ENCODE measurements around the gene PIM1.
"Not testable (repeated sequence)": the region's sequence is repeated elsewhere in the genome, so short reads cannot be mapped to it uniquely, and the experiment has no call there.

The PIM1 gene

GRCh38 chr6:37177935-37178517 is 8.1 kb downstream of the PIM1 start:
- Histone ChIP-seq H3K27me3 (ENCODE audit: control insufficient read depth in 1 of 2, insufficient read depth in 2 of 2, low read length in 2 of 2) (no peaks in the 10 kb centered on the region), H3K9me3 (ENCODE audit: control insufficient read depth in 1 of 2, low read length in 2 of 2) (no peaks in the 10 kb centered on the region), H3K9ac (ENCODE audit: low read depth in 1 of 2, low read length in 2 of 2) (no peak overlapping the region), H3K4me1 (ENCODE audit: control insufficient read depth in 1 of 2, insufficient read depth in 2 of 2, low read length in 2 of 2) (peaks cover 32 to 34% of the 10 kb centered on the region in 2 donors), H3K4me3 (ENCODE audit: low read depth in 1 of 2, low read length in 2 of 2) (no peak overlapping the region), H3K36me3 (ENCODE audit: control insufficient read depth in 1 of 2, insufficient read depth in 2 of 2, low read length in 2 of 2) (peaks cover 16 to 22% of the 10 kb centered on the region in 2 donors), H3K27ac (ENCODE audit: low read depth, low read length) (no peak overlapping the region)

GRCh38 chr6:37180075-37180474 is 10.1 kb downstream of the PIM1 start:
- Histone ChIP-seq H3K27me3 (ENCODE audit: control insufficient read depth in 1 of 2, insufficient read depth in 2 of 2, low read length in 2 of 2) (no peaks in the 10 kb centered on the region), H3K9ac (ENCODE audit: low read depth in 1 of 2, low read length in 2 of 2) (no peak overlapping the region), H3K27ac (ENCODE audit: low read depth, low read length) (no peak overlapping the region), H3K4me1 (ENCODE audit: control insufficient read depth in 1 of 2, insufficient read depth in 2 of 2, low read length in 2 of 2) (peaks cover 14 to 16% of the 10 kb centered on the region in 2 donors), H3K36me3 (ENCODE audit: control insufficient read depth in 1 of 2, insufficient read depth in 2 of 2, low read length in 2 of 2) (peaks cover 0 to 1% of the 10 kb centered on the region in 2 donors), H3K9me3 (ENCODE audit: control insufficient read depth in 1 of 2, low read length in 2 of 2) (no peaks in the 10 kb centered on the region), H3K4me3 (ENCODE audit: low read depth in 1 of 2, low read length in 2 of 2) (no peak overlapping the region)

- H3K27ac ChIP-seq (ENCODE audit: low read depth, low read length); H3K4me3 ChIP-seq (ENCODE audit: low read depth in 1 of 2, low read length in 2 of 2): not testable (repeated sequence)
Observed at GRCh38 chr6:37180610-37181009, 10.7 kb downstream of the PIM1 start.

GRCh38 chr6:37182736-37183590 is 13.0 kb downstream of the PIM1 start:
- no peaks in the 10 kb centered on the region for H3K9me3 ChIP-seq (ENCODE audit: control insufficient read depth in 1 of 2, low read length in 2 of 2)
- H3K9ac ChIP-seq (ENCODE audit: low read depth in 1 of 2, low read length in 2 of 2) = no peak overlapping the region
- no peaks in the 10 kb centered on the region for H3K36me3 ChIP-seq (ENCODE audit: control insufficient read depth in 1 of 2, insufficient read depth in 2 of 2, low read length in 2 of 2)
- no peak overlapping the region for H3K4me3 ChIP-seq (ENCODE audit: low read depth in 1 of 2, low read length in 2 of 2)
- no peaks in the 10 kb centered on the region for H3K4me1 ChIP-seq (ENCODE audit: control insufficient read depth in 1 of 2, insufficient read depth in 2 of 2, low read length in 2 of 2)
- H3K27ac ChIP-seq (ENCODE audit: low read depth, low read length) = no peak overlapping the region
- no peaks in the 10 kb centered on the region for H3K27me3 ChIP-seq (ENCODE audit: control insufficient read depth in 1 of 2, insufficient read depth in 2 of 2, low read length in 2 of 2)

More at GRCh38 chr6:37180610-37181009, 10.7 kb downstream of the PIM1 start:
- H3K4me1 ChIP-seq (ENCODE audit: control insufficient read depth in 1 of 2, insufficient read depth in 2 of 2, low read length in 2 of 2) = peaks cover 10 to 13% of the 10 kb centered on the region in 2 donors
- not testable (repeated sequence) for H3K36me3 ChIP-seq (ENCODE audit: control insufficient read depth in 1 of 2, insufficient read depth in 2 of 2, low read length in 2 of 2); H3K9ac ChIP-seq (ENCODE audit: low read depth in 1 of 2, low read length in 2 of 2); H3K9me3 ChIP-seq (ENCODE audit: control insufficient read depth in 1 of 2, low read length in 2 of 2); H3K27me3 ChIP-seq (ENCODE audit: control insufficient read depth in 1 of 2, insufficient read depth in 2 of 2, low read length in 2 of 2)

DNA sequence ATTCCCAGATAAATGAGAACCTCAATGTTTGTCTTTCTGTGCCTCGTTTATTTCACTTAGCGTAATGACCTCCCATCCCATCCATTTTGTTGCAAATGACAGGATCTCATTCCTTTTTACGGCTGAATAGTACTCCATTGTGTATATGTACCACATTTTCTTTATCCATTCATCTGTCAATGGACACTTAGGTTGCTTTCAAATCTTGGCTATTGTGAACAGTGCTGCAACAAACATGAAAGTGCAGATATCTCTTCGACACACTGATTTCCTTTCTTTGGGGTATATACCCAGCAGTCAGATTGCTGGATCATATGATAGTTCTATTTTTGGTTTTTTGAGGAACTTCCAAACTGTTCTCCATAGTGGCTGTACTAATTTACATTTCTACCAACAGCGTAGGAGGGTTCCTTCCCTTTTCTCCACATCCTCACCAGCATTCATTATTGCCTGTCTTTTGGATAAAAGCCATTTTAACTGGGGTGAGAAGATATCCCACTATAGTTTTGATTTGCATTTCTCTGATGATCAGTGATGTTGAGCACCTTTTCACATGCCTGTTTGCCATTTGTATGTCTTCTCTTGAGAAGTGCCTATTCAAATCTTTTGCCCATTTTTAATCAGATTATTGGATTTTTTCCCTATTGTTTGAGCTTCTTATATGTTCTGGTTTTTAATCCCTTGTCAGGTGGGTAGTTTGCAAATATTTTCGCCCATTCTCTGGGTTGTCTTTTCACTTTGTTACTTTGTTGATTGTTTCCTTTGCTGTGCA is 16.2 kb downstream of the PIM1 start:
- H3K27me3 ChIP-seq (ENCODE audit: control insufficient read depth in 1 of 2, insufficient read depth in 2 of 2, low read length in 2 of 2); H3K4me1 ChIP-seq (ENCODE audit: control insufficient read depth in 1 of 2, insufficient read depth in 2 of 2, low read length in 2 of 2); H3K27ac ChIP-seq (ENCODE audit: low read depth, low read length); H3K4me3 ChIP-seq (ENCODE audit: low read depth in 1 of 2, low read length in 2 of 2); H3K36me3 ChIP-seq (ENCODE audit: control insufficient read depth in 1 of 2, insufficient read depth in 2 of 2, low read length in 2 of 2); H3K9me3 ChIP-seq (ENCODE audit: control insufficient read depth in 1 of 2, low read length in 2 of 2); H3K9ac ChIP-seq (ENCODE audit: low read depth in 1 of 2, low read length in 2 of 2): not testable (repeated sequence)

DNA sequence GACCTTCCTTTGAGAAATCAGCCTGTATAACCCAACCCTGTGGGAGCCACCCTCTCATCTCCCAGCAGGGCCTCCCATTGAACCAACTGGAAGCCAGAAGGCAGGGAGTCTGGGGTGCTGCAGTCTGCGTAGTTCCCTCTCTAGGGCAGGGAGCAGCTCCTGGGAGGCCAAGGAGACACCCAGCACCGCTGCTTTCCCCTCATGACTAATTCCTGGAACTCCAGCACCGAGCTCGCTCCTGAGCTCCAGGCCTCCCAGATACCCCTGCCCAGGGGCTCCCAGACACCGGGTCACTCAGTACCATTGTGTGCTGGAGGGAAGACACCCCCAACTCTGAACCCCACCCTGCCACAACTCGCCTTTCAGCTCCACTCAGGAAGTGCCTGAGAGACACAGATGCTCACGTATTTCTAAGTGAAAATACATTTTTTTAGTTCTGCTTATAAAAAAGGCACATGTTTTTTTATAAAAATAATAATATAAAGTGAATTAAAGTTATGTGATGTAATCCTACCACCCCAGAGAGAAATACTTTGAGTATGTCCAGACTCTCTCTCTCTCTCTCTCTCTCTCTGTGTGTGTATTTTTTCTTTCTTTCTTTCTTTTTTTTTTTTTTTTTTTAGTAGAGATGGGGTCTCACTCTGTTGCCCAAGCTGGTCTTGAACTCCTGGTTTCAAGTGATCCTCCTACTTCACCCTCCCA is 17.5 kb downstream of the PIM1 start:
- Histone ChIP-seq H3K4me3 (ENCODE audit: low read depth in 1 of 2, low read length in 2 of 2) (no peak overlapping the region), H3K4me1 (ENCODE audit: control insufficient read depth in 1 of 2, insufficient read depth in 2 of 2, low read length in 2 of 2) (no peaks in the 10 kb centered on the region), H3K9me3 (ENCODE audit: control insufficient read depth in 1 of 2, low read length in 2 of 2) (no peaks in the 10 kb centered on the region), H3K36me3 (ENCODE audit: control insufficient read depth in 1 of 2, insufficient read depth in 2 of 2, low read length in 2 of 2) (no peaks in the 10 kb centered on the region), H3K27me3 (ENCODE audit: control insufficient read depth in 1 of 2, insufficient read depth in 2 of 2, low read length in 2 of 2) (no peaks in the 10 kb centered on the region), H3K9ac (ENCODE audit: low read depth in 1 of 2, low read length in 2 of 2) (no peak overlapping the region), H3K27ac (ENCODE audit: low read depth, low read length) (no peak overlapping the region)

GRCh38 chr6:37188962-37189510 is 19.1 kb downstream of the PIM1 start:
- Histone ChIP-seq H3K4me1 (ENCODE audit: control insufficient read depth in 1 of 2, insufficient read depth in 2 of 2, low read length in 2 of 2) (no peaks in the 10 kb centered on the region), H3K27ac (ENCODE audit: low read depth, low read length) (no peak overlapping the region), H3K9ac (ENCODE audit: low read depth in 1 of 2, low read length in 2 of 2) (no peak overlapping the region), H3K36me3 (ENCODE audit: control insufficient read depth in 1 of 2, insufficient read depth in 2 of 2, low read length in 2 of 2) (no peaks in the 10 kb centered on the region), H3K27me3 (ENCODE audit: control insufficient read depth in 1 of 2, insufficient read depth in 2 of 2, low read length in 2 of 2) (no peaks in the 10 kb centered on the region), H3K9me3 (ENCODE audit: control insufficient read depth in 1 of 2, low read length in 2 of 2) (no peaks in the 10 kb centered on the region), H3K4me3 (ENCODE audit: low read depth in 1 of 2, low read length in 2 of 2) (no peak overlapping the region)

DNA sequence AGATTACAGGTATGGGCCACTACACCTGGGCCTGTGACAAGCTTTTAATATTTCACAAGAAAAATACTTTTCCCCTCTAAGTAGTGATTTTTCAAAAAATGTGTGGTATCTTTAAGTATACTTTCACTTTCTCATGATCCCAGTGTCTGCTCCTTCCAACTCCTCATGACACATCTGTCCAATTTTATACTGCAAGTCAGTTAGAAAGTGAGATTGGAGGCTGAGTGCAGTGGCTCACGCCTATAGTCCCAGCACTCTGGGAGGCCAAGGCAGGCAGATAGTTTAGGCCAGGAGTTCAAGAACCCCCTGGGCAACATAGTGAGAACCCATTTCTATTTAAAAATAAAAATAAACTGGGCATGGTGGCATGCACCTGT is 20.2 kb downstream of the PIM1 start:
- no peaks in the 10 kb centered on the region for H3K27me3 ChIP-seq (ENCODE audit: control insufficient read depth in 1 of 2, insufficient read depth in 2 of 2, low read length in 2 of 2)
- H3K27ac ChIP-seq (ENCODE audit: low read depth, low read length) = no peak overlapping the region
- H3K36me3 ChIP-seq (ENCODE audit: control insufficient read depth in 1 of 2, insufficient read depth in 2 of 2, low read length in 2 of 2) = no peaks in the 10 kb centered on the region
- H3K4me3 ChIP-seq (ENCODE audit: low read depth in 1 of 2, low read length in 2 of 2) = no peak overlapping the region
- H3K9ac ChIP-seq (ENCODE audit: low read depth in 1 of 2, low read length in 2 of 2) = no peak overlapping the region
- H3K4me1 ChIP-seq (ENCODE audit: control insufficient read depth in 1 of 2, insufficient read depth in 2 of 2, low read length in 2 of 2) = no peaks in the 10 kb centered on the region
- no peaks in the 10 kb centered on the region for H3K9me3 ChIP-seq (ENCODE audit: control insufficient read depth in 1 of 2, low read length in 2 of 2)

- H3K27ac ChIP-seq (ENCODE audit: low read depth, low read length) = no peak overlapping the region
Observed at GRCh38 chr6:37192666-37193065, 22.7 kb downstream of the PIM1 start.

More at GRCh38 chr6:37192666-37193065, 22.7 kb downstream of the PIM1 start:
- Histone ChIP-seq H3K9me3 (ENCODE audit: control insufficient read depth in 1 of 2, low read length in 2 of 2) (no peaks in the 10 kb centered on the region), H3K27me3 (ENCODE audit: control insufficient read depth in 1 of 2, insufficient read depth in 2 of 2, low read length in 2 of 2) (no peaks in the 10 kb centered on the region), H3K9ac (ENCODE audit: low read depth in 1 of 2, low read length in 2 of 2) (no peak overlapping the region), H3K4me3 (ENCODE audit: low read depth in 1 of 2, low read length in 2 of 2) (no peak overlapping the region), H3K4me1 (ENCODE audit: control insufficient read depth in 1 of 2, insufficient read depth in 2 of 2, low read length in 2 of 2) (no peaks in the 10 kb centered on the region), H3K36me3 (ENCODE audit: control insufficient read depth in 1 of 2, insufficient read depth in 2 of 2, low read length in 2 of 2) (no peaks in the 10 kb centered on the region)
